Lower leg skin (tissue), 4 donors: ENCODE data around the gene PROC. TPM values are rescaled to one million over a fixed set of nuclear protein-coding genes. Genes with fewer than 3 reads are reported as not detected.
"Not testable (repeated sequence)": the region's sequence is repeated elsewhere in the genome, so short reads cannot be mapped to it uniquely, and the experiment has no call there.

Experiments
- DNase-seq, 2 donors: peaks; one replicate each; pipeline ENCODE4 v3.0.0-alpha.2; 2019; ENCODE audit warnings: low spot score in 2 of 2
- H3K4me3 ChIP-seq: fragments of 200-600 bp; sonication (generic); 2 replicates; pipeline ENCODE4 v1.5.1; 2017; ENCODE audit warnings: mild to moderate bottlenecking, low read depth; ENCODE audit not compliant: poor library complexity, severe bottlenecking
- POLR2A ChIP-seq, 2 donors: fragments of 450-650 bp; IDR thresholded peaks; one replicate each; pipeline ENCODE4 v1.6.1; 2016 to 2017; ENCODE audit warnings: antibody characterized with exemption in 2 of 2, mild to moderate bottlenecking in 1 of 2, moderate library complexity in 1 of 2
- WGBS, 2 donors: methylation state at CpG; one replicate each; pipeline ENCODE4 v1.1.5; 2018; 5-methylcytosine and 5-hydroxymethylcytosine counted together
- intact Hi-C: fragments of 100-400 bp; cut with DNase I; formaldehyde crosslinking; loops from one replicate; pipeline ENCODE4 v1.15.0; 2023; ENCODE audit warnings: low total_unique reads
- total RNA-seq, 4 donors: library from RNA; depleted of rRNA; stranded (reverse); fragments of >200 nt; gene quantifications; one replicate each; pipeline ENCODE4 v1.1.0, GENCODE V29; 2016
- TF ChIP-seq, protein P1 (sequence below), 3 donors: fragments of 450-650 bp; IDR thresholded peaks; one replicate each; pipeline ENCODE4 v1.5.1; 2016; ENCODE audit warnings: antibody characterized with exemption in 3 of 3, mild to moderate bottlenecking in 3 of 3, moderate library complexity in 2 of 3

PROC gene
- total RNA-seq, 4 donors from 2014 or later, result not detected

DNA sequence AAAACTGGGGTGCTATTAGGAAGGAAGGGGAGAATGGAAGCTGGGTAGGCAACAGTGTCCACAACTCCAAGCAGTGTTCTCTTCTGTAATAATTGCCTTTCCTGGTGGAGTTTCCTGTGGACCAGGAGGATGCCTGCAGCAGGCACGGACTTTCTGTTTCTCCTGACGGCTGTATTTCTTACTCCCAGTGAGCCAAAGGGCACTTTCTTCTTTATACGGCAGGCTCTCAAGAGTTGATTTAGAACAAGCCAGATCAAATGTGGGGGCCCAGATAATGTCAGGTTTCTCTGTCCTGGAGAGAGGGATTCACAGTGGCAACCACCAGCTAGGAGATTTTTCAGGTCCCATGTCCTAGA lies 13.0 kb upstream of the PROC start:
- no peak for TF ChIP-seq POLR2A (IDR thresholded peaks at IDR 0.05)
- TF ChIP-seq, protein P1, sequence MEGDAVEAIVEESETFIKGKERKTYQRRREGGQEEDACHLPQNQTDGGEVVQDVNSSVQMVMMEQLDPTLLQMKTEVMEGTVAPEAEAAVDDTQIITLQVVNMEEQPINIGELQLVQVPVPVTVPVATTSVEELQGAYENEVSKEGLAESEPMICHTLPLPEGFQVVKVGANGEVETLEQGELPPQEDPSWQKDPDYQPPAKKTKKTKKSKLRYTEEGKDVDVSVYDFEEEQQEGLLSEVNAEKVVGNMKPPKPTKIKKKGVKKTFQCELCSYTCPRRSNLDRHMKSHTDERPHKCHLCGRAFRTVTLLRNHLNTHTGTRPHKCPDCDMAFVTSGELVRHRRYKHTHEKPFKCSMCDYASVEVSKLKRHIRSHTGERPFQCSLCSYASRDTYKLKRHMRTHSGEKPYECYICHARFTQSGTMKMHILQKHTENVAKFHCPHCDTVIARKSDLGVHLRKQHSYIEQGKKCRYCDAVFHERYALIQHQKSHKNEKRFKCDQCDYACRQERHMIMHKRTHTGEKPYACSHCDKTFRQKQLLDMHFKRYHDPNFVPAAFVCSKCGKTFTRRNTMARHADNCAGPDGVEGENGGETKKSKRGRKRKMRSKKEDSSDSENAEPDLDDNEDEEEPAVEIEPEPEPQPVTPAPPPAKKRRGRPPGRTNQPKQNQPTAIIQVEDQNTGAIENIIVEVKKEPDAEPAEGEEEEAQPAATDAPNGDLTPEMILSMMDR (IDR thresholded peaks at IDR 0.05), result no peak
- WGBS, 2 donors, result 61 to 68% methylated on average over 3 of the region's 3 CpGs
- DNase-seq, result no peak
- no peak overlapping the region for H3K4me3 ChIP-seq
- intact Hi-C loops, result no loop called here

DNA sequence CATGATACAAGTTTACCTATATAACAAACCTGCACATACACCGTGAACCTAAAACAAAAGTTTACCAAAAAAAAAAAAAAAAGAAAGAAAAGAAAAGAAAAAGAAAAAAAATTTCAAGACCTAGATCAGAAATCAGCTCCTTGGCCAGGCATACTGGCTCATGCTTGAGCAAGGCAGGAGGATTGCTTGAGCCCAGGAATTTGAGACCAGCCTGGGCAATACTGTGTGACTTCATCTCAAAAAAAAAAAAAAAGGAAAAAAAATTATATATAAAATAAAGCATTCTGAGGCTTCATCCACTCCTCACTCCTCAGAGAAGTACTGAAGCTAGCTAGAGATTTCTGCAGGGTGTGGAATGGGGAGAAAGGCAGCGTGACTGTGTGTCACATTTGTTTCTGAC lies 11.8 kb upstream of the PROC start:
- WGBS, 2 donors, result 82 to 93% methylated on average over 2 of the region's 2 CpGs
- no peak for DNase-seq
- intact Hi-C loops, result no loop called here
- no peak overlapping the region for H3K4me3 ChIP-seq
- TF ChIP-seq, protein P1 (IDR thresholded peaks at IDR 0.05), result no peak
- no peak for TF ChIP-seq POLR2A (IDR thresholded peaks at IDR 0.05)

- H3K4me3 ChIP-seq, result no peak overlapping the region
- intact Hi-C loops, result no loop called here
- TF ChIP-seq POLR2A (IDR thresholded peaks at IDR 0.05), result no peak
- TF ChIP-seq, protein P1 (IDR thresholded peaks at IDR 0.05), result no peak
- WGBS, 2 donors, result 87 to 94% methylated on average over 9 of the region's 9 CpGs
- DNase-seq, result no peak
Measured at GRCh38 chr2:127407091-127407490, 11.1 kb upstream of the PROC start.

DNA sequence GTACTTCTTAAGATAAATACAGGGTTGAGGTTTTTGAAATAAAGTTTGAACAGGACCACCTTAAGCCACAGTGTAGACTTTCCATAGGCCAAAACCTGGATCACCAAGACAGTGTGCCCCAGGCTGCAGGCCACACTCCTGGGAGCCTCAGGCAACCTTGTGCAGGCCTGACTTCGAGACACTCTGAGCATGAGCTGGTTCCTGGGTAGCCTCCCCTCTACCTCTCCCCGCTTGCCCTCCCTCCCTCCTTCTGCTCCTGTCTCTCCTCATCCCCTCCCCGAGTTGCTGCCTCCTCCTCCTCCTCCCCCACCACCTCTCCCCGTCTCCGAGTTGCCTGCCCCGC lies 10.6 kb upstream of the PROC start:
- TF ChIP-seq POLR2A (IDR thresholded peaks at IDR 0.05), result no peak
- TF ChIP-seq, protein P1 (IDR thresholded peaks at IDR 0.05), result no peak
- WGBS, 2 donors, result 0 to 2% methylated on average over 5 of the region's 6 CpGs
- intact Hi-C loops, result no loop called here
- no peak overlapping the region for H3K4me3 ChIP-seq
- DNase-seq, result no peak

GRCh38 chr2:127408004-127408806 lies 10.0 kb upstream of the PROC start:
- WGBS, 2 donors, result 31 to 36% methylated on average over 22 to 24 of the region's 75 CpGs
- no peak overlapping the region for H3K4me3 ChIP-seq
- TF ChIP-seq, protein P1 (IDR thresholded peaks at IDR 0.05), result peak in 1 of 3 donors; percentile 63
- peak in 1 of 2 donors; percentile 2 for TF ChIP-seq POLR2A (IDR thresholded peaks at IDR 0.05)
- DNase-seq, result peak; percentile 85 to 98
- intact Hi-C loops, result no loop called here

DNA sequence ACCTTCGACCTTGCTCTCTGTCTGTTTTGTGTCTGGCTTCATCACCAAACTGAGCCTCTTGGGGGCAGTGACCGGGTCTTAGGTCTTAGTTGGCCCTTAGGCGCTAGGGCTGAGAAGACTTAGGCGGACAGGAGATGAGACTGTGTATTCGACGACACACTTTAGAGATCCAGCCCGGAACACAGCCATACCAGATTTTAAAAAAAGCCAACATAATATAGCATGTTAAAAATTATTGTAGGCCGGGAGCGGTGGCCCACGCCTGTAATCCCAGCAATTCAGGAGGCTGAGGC lies 9.5 kb upstream of the PROC start:
- no peak for TF ChIP-seq POLR2A (IDR thresholded peaks at IDR 0.05)
- TF ChIP-seq, protein P1 (IDR thresholded peaks at IDR 0.05), result no peak
- intact Hi-C loops, result no loop called here
- no peak overlapping the region for H3K4me3 ChIP-seq
- WGBS, 2 donors, result 87 to 95% methylated on average over 10 of the region's 10 CpGs
- DNase-seq, result no peak

GRCh38 chr2:127409716-127410115 lies 8.5 kb upstream of the PROC start:
- intact Hi-C loops, DNase-seq, H3K4me3 ChIP-seq: not testable (repeated sequence)
- WGBS, 2 donors, result 86 to 95% methylated on average over 8 of the region's 8 CpGs
